Measurements from ENCODE around the gene CDK11A. TPM values are rescaled to one million over a fixed set of nuclear protein-coding genes. Genes with fewer than 3 reads are reported as not detected.

CDK11A gene
- total RNA-seq, 1 donor from 2014 or later: 26.0 TPM

DNA sequence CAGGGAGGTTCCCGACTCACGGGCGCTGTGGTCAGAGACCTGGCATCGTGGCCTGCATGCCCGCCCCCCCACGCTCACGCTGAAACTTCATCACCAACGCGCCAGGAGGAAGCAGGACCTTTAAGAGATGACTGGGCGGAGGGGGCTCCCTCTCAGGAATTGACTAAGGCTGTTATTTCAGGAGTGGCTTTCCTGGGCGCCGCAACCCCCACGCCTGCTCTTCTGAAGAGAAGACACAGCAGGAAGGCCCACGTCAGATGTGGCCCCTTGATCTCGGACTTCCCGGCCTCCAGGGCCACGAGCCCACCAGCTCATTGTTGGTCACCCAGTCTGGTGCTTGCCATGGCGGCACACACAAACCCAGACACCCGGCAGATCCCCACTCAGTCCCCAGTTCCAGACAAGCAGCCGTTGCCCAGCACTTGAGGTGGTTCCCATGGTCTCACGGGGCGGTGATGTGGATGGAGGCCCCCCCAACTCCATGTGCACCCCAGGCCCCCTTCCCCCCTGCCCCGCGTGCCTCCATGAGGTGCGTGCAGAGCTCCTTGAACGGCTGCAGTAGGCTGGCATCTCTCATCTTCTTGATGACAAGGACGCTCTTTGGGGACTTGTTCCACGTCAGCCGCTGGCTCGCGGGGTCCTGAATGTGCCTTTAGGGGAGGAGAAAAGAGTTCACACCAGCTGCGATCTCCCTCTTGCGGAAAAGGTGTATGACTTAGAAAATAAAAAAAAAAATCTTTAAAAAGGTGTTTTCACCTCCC, 32.7 kb upstream of the CDK11A start:
- Mint-ChIP-seq H3K4me1 (ENCODE audit: low read depth) (no peaks in the 10 kb centered on the region), H3K4me3 (ENCODE audit: unreplicated experiment) (no peak overlapping the region), H3K36me3 (ENCODE audit: low read depth) (peaks cover 16% of the 10 kb centered on the region), H3K9me3 (ENCODE audit: low read depth) (no peaks in the 10 kb centered on the region), H3K27ac (ENCODE audit: unreplicated experiment) (no peak overlapping the region), H3K27me3 (ENCODE audit: low read depth) (no peaks in the 10 kb centered on the region)
- TF ChIP-seq, protein P1, sequence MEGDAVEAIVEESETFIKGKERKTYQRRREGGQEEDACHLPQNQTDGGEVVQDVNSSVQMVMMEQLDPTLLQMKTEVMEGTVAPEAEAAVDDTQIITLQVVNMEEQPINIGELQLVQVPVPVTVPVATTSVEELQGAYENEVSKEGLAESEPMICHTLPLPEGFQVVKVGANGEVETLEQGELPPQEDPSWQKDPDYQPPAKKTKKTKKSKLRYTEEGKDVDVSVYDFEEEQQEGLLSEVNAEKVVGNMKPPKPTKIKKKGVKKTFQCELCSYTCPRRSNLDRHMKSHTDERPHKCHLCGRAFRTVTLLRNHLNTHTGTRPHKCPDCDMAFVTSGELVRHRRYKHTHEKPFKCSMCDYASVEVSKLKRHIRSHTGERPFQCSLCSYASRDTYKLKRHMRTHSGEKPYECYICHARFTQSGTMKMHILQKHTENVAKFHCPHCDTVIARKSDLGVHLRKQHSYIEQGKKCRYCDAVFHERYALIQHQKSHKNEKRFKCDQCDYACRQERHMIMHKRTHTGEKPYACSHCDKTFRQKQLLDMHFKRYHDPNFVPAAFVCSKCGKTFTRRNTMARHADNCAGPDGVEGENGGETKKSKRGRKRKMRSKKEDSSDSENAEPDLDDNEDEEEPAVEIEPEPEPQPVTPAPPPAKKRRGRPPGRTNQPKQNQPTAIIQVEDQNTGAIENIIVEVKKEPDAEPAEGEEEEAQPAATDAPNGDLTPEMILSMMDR (IDR thresholded peaks at IDR 0.05): no peak
- DNase-seq (ENCODE audit: low spot score): no peak

DNA sequence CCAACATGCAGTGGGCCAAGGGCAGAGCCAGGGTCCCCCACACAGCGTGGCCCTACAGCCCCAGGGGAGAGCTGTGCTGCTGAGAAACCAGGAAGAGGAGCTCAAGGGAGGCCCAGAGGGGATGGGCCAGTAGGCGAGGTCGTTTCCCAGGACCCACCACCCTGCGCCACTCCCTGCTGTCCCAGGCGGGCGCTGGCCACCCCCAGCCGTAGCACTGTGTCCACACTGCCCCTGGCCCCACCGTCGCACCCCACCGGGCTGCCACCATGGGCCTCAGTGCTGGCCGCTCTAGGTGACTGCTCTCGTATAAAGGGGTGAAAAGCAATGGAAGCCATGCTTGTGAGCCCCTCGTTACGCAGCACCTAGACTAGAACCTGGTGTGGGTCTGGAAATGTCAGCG, 31.7 kb upstream of the CDK11A start:
- Mint-ChIP-seq H3K9me3 (ENCODE audit: low read depth) (no peaks in the 10 kb centered on the region), H3K4me3 (ENCODE audit: unreplicated experiment) (no peak overlapping the region), H3K4me1 (ENCODE audit: low read depth) (no peaks in the 10 kb centered on the region), H3K36me3 (ENCODE audit: low read depth) (peaks cover 9% of the 10 kb centered on the region), H3K27ac (ENCODE audit: unreplicated experiment) (no peak overlapping the region), H3K27me3 (ENCODE audit: low read depth) (no peaks in the 10 kb centered on the region)
- no peak for DNase-seq (ENCODE audit: low spot score)
- TF ChIP-seq, protein P1 (IDR thresholded peaks at IDR 0.05): no peak

DNA sequence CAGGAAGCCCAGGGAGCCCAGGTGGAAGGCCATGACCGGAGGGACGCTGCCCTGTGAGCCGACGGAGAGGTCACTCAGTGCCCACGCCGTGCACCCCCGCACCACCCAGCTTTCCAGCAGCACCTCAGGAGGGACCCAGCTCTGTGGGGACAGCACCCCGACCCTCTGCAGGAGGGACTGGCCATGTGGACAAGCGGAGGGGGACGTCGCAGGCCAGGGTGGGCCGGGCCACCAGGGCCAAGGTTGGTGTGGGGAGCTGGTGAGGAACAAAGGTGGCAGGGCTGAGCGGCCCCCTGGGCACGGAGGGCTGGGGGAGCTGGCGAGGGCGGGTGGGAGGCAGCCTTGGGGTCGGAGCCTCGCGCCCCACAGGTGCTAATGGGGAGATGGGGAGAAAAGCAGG, 31.3 kb upstream of the CDK11A start:
- H3K4me1 Mint-ChIP-seq (ENCODE audit: low read depth): no peaks in the 10 kb centered on the region
- H3K9me3 Mint-ChIP-seq (ENCODE audit: low read depth): no peaks in the 10 kb centered on the region
- no peak overlapping the region for H3K27ac Mint-ChIP-seq (ENCODE audit: unreplicated experiment)
- TF ChIP-seq, protein P1 (IDR thresholded peaks at IDR 0.05): no peak
- DNase-seq (ENCODE audit: low spot score): no peak
- H3K36me3 Mint-ChIP-seq (ENCODE audit: low read depth): peaks cover 9% of the 10 kb centered on the region
- H3K27me3 Mint-ChIP-seq (ENCODE audit: low read depth): no peaks in the 10 kb centered on the region
- no peak overlapping the region for H3K4me3 Mint-ChIP-seq (ENCODE audit: unreplicated experiment)

DNA sequence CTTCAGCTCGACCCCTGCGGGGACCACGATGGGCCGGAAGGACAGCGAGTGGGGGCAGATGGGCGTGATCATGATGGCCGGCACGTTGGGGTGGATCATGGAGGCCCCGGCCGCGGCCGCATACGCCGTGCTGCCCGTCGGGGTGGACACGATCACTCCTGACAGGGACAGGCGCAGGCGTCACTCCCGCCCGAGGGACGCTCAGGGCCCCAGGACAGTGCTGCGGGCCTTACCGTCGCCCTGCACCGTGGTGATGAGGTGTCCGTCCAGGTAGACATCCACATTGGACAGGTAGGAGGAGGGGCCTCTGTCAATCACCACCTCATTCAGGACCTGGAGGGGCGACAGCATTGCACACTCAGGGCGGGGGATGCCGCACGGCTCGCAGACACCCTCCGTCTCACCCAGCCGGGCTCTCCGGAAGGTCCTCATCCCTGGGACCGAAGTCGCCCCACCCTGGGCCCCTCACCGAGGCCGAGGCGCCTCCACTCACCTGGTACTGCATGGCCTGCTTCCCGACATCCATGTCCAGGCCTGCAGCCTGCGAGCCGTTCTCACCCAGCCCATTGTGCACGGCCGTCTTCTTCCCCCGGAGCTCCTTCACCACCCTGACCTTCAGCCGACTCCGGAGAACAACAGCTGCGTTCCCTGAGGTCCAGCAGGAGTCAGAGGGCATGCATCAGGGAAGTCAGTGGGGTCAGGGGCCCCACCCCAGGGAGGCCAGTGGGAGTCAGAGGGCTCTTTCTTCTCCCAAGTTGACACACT, 30.1 kb upstream of the CDK11A start:
- no peaks in the 10 kb centered on the region for H3K9me3 Mint-ChIP-seq (ENCODE audit: low read depth)
- TF ChIP-seq, protein P1 (IDR thresholded peaks at IDR 0.05): no peak
- DNase-seq (ENCODE audit: low spot score): no peak
- H3K27ac Mint-ChIP-seq (ENCODE audit: unreplicated experiment): no peak overlapping the region
- no peaks in the 10 kb centered on the region for H3K27me3 Mint-ChIP-seq (ENCODE audit: low read depth)
- no peaks in the 10 kb centered on the region for H3K4me1 Mint-ChIP-seq (ENCODE audit: low read depth)
- H3K36me3 Mint-ChIP-seq (ENCODE audit: low read depth): peaks cover 9% of the 10 kb centered on the region
- H3K4me3 Mint-ChIP-seq (ENCODE audit: unreplicated experiment): no peak overlapping the region

DNA sequence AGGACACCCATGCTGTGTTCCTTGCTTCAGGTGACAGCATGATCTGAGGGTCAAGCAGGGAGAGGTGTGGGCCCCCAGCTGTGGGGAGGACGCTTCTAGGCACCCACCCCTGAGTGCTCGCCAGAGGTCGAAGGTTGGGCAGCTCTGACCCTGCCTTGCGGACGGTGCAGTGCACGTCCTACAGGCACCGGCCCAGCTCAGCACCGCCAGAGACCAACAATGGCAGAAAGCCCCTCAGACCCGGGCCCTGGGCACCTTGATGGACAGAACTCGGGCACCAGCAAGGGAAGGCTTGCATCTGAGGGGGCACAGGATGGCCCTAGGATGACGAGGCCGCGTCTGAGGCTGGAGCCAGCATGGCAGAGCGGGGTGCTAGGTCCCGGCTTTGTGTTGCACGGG, 29.4 kb upstream of the CDK11A start:
- H3K9me3 Mint-ChIP-seq (ENCODE audit: low read depth): no peaks in the 10 kb centered on the region
- DNase-seq (ENCODE audit: low spot score): no peak
- no peak overlapping the region for H3K4me3 Mint-ChIP-seq (ENCODE audit: unreplicated experiment)
- peaks cover 9% of the 10 kb centered on the region for H3K36me3 Mint-ChIP-seq (ENCODE audit: low read depth)
- H3K27ac Mint-ChIP-seq (ENCODE audit: unreplicated experiment): no peak overlapping the region
- H3K27me3 Mint-ChIP-seq (ENCODE audit: low read depth): no peaks in the 10 kb centered on the region
- peaks cover 1% of the 10 kb centered on the region for H3K4me1 Mint-ChIP-seq (ENCODE audit: low read depth)
- TF ChIP-seq, protein P1 (IDR thresholded peaks at IDR 0.05): no peak
